HG02973 (cell line): ENCODE data around the gene SFMBT1.
A peak's percentile ranks its signal among the peaks of the same experiment; 100 is the strongest.

ENCODE experiments used
- ATAC-seq: cut with Tn5 transposase; IDR thresholded peaks from one replicate; pipeline ENCODE4 v1.9.1; 2021; ENCODE audit warnings: moderate library complexity; ENCODE audit not compliant: unreplicated experiment

Gene SFMBT1, protein sequence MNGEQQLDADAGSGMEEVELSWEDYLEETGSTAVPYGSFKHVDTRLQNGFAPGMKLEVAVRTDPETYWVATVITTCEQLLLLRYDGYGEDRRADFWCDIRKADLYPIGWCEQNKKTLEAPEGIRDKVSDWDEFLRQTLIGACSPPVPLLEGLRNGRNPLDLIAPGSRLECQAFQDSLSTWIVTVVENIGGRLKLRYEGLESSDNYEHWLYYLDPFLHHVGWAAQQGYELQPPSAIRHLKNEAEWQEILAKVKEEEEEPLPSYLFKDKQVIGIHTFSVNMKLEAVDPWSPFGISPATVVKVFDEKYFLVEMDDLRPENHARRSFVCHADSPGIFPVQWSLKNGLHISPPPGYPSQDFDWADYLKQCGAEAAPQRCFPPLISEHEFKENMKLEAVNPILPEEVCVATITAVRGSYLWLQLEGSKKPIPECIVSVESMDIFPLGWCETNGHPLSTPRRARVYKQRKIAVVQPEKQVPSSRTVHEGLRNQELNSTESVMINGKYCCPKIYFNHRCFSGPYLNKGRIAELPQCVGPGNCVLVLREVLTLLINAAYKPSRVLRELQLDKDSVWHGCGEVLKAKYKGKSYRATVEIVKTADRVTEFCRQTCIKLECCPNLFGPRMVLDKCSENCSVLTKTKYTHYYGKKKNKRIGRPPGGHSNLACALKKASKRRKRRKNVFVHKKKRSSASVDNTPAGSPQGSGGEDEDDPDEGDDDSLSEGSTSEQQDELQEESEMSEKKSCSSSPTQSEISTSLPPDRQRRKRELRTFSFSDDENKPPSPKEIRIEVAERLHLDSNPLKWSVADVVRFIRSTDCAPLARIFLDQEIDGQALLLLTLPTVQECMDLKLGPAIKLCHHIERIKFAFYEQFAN

DNA sequence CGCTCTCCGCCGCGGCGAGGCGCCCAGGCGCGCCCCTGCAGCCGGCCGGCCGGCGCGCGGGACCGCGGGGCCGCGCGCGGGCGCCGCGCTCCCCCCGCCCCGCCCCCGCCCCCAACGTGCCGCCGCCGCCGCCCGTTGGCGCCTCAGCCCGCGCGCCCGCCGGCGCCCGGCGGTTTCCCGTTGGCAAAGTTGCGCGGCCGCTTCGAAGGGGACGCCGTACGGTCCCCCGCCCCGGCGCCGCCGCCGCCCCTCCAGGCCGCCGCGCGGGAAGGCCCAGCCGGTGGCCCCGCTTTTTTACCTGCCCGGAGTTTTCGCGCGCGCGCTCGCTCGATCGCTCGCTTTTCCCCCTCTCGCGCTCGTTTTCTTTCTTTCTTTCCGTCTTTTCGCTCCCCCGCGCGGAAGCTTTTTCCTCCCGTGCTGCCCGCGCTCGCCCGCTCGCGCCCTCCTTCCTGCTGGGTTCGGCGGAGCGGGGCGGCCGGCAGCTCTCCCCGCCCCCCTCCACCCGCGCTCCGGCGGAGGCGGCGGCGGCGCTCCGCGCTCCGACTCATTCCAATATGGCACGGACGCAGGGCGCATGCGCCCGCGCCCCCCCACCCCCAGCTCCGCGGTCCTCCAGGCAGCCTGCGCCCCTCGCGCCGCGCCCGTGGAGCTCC, at the start of gene SFMBT1:
TSS of gene SFMBT1 (minus strand) at position 556 of the 653 bp plus-strand sequence. CDS start 76,945 bp downstream, outside the sequence.
- peak; percentile 41 for ATAC-seq

DNA sequence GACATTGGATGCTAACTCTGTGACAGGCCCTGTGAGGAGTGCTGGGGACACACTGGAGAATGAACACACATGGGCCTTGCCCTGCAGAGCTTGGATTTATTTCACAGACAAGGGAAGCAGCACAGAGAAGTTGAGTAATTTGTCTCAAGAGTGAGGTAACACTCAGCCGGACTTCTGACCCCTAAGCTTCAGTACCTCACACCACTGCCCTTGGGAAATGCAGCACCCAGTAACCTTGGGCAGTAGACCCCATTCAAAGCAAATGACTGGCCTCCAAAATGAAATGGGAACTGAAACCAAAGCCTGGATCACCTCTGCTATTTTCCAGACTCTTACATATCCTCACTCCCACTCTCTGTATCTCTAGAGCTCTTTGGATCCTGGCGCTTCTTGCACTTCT, 47.1 kb upstream of the SFMBT1 start:
- ATAC-seq: no peak

DNA sequence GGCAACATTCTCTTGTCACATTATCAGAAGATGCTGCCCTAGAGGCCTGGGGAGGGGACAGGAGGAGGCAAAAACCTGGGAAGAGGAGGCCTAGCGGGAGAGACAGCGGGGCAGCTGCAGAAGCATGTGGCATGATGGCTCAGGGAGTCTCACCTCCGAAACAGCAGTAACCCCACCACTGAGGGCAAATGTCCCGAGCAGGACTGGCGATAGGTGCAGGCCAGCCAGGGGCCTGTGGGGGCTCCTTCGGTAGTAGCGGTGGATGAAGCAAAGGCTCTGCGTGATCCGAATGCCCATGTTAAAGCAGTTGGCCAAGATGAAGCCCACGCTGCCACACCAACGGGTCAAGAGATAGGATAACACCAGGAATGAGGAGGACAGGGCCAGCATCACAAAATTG, 46.3 kb upstream of the SFMBT1 start:
- ATAC-seq: no peak

DNA sequence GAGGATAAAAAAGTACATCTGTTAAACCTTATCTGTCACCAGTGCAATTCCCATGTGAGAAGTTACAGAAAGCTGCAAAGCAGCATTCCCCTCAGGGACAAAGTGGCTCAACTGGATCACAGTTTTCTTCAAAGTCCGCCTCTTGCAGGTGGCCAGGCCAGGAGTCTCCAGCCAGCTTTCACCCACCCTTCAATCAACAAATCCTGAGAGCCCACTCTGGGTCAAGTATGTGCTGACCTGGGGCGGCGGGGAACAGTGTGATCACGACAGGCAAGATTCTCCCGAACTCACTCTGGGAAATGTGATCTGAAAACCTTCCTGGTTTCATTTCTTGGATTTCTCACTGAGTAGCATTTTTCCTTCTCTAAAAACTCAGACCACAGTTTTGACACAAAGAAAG, 45.1 kb upstream of the SFMBT1 start:
- ATAC-seq: no peak

DNA sequence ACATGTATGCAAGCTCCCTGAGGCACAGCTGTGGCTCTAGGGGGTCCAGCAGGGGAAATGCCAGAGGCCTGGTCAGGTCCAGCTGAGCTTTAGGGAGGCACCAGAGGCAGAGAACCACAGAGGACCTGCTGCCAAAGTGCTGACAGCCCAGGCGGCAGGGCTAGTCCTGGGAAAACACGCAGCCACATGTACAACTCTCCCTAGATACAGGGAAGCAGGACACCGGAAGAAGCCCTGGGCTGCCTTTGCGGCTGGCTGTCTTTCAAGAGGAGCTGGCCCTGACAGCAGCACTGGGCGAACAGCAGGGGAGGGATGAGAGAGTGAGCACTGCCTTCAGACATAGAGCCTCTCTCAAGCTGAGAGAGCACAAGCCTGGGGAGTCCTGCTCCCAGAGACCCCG, 43.6 kb upstream of the SFMBT1 start:
- no peak for ATAC-seq

DNA sequence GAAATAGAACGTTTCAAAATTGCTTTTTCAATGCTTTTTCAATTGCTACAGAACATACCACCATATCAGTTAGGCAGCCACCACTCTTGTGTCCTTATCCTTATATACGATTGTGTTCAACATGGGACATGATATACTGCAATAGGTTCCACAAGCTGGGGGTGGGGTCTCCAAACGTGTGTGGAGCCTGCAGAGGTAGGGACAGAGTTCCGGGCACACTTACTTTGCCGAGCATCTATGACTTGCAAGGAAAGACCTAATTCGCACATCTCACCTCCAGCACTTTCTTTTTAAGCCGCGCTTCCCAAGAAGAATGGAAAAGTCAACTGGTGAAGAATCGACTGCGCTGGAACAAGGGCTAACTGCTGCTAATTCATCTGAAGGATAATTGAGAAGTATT, 39.6 kb upstream of the SFMBT1 start:
- no peak for ATAC-seq

DNA sequence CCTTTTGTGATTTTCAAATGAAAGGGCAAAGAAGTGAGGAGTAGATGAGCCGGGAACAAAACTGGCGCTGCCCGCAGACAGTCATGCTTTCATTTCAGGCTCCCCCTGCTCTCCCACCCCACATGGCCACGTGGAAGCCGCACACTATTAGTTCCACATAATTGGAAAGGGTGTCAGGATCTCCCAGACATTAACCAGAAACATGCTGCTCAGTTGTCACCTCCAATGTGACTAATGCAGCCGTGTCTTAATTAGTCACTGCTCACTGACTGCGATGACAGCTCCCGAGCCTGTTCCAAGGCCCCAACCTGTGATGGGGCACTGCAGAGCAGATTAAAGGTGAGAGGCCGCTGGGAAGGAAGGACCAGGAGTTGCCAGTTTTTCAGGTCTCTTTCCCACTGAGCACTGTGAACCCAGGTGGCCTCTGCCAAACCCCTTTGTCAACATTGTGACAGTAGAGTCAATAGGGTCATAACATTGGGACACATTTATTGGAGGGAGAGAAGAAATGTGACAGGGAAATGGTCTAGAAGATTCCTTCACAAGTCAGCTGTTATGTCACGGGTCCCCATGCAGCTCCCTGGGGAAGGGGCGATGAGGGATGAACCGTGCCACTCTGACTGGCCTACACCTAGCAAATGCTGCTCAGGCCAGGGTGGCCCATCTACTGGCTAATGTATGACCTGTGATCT, 38.6 kb upstream of the SFMBT1 start:
- ATAC-seq: no peak

DNA sequence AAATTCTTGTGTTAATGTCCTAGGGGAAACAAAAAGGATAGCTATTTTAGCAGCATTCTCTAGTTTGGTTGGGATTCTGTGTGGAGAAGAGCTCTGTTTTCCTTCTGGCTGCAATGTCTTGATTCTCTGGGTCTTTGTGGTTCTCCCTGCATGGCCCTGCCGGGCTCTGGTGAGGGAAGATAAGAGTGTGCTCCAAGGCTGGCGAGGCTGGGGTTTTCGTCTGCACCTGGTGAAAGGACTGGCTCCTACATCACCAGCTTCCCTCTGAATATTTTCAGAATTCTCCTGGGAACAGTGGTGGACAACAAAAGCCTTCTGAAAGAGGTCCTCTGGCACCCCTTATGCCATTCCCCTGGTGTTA, 38.1 kb upstream of the SFMBT1 start:
- ATAC-seq: no peak

DNA sequence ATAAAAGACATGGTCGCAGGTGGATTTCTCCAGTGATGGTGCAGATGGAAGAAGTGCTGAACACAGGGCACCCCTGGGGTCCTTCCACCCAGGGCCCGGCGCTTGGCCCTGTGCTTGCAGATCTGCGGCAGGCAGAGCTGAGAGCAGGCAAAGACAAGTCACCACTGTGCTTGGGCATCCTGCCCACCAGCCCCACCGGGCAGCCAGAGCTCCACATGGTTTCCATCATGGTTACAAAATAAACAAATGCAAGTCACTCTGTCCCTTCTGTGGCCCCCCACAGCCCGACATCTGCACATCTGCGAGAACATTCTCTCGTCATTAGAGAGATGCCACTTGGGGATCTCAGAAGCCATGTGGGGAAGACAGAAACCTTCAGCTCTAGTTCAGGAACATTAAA, 37.6 kb upstream of the SFMBT1 start:
- ATAC-seq: no peak

DNA sequence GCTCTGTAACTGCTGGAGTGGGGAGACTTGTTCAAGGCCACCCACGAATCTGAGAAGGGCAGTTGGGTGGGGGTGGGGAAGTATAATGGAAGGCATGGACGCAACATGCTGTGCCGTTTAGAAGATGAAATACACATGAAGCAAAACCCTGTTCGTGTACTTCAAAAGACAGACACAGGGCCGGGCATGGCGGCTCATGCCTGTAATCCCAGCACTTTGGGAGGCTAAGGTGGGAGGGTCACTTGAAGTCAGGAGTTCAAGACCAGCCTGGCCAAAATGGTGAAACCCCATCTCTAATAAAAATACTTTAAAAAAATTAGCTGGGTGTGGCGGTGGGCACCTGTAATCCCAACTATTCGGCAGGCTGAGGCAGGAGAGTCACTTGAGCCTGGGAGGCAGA, 36.9 kb upstream of the SFMBT1 start:
- no peak for ATAC-seq

DNA sequence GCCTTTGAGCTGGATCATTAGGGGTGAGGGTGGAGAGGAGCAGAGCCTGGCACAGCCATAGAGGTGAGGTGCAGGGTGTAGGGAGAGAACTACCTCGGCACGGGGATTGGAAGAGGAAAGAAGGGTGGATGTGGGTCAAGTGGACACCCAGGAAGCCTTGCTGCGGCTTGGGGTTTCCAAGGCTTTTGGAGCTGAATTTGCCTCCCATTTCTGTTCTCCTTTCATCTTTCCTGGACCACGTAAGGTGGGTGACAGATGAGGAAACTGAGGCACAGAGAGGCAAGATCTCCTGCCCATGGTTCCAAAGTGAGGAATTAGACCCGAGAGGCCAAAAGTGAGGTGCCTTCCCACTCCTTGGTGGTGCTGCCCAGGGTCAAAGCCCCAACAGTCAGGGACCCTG, 35.4 kb upstream of the SFMBT1 start:
- no peak for ATAC-seq

DNA sequence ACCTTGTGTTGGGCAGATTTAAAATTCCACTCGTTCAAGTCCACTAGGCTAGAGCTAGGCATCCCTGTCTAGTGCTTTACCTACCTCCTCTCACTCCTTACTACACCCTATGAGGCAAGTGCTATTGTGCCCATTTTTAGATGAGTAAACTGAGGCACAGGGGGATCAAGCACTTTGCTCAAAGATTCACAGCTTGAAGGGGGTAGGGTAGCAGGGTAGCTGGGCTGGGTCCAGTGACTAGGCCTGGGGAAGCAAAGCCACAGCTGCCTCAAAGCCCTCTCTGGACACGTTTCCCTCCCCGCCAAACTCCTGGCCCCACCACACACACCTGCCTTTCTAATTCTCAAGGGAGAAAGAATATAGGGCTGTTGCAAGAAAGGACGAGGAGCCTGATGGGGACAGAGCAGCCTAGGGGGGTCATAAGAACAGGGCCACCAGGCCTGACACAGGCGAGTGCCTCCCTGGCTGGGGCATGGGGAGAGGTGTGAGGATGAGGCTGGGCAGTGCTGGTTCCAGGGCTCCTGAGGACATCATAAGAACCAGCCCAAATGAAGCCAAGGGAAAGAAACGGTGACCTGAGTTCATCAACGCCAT, 34.8 kb upstream of the SFMBT1 start:
- no peak for ATAC-seq

DNA sequence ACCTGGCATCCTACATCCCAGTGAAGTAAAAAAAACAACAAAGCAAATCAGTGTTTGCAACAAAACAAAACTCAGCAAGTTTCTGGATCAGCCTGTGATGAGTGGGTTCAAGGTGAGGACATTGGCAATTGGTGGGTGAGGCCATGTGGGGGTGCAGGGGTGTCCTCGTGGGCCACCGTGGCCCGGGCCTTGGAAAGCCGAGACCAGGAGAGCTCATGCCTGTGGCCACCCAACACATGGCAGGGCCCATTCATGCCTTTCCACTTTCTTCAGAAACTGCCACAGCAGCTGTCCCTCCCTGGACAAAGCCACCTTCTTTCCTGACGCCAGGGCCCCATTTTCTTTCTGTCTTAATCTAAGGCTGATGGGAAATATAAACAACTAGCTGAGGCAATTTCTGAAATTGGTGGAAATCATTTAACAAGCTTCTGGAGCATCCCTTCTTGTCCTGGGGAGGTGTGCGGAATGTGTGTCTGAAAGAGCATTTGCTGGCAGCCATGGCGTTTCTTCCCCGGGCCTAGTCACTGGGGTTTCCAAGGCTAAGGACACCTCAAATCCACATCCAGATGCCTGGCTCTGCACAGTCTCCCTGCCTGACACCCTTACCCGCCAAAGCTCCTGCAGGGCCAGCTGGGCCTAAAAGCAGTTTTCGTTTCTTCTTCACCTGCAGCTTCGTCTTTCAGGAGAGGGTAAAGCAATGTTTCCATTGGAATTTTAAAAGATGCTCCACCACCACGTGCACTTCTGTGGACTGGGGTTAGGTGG, 34.1 kb upstream of the SFMBT1 start:
- no peak for ATAC-seq

DNA sequence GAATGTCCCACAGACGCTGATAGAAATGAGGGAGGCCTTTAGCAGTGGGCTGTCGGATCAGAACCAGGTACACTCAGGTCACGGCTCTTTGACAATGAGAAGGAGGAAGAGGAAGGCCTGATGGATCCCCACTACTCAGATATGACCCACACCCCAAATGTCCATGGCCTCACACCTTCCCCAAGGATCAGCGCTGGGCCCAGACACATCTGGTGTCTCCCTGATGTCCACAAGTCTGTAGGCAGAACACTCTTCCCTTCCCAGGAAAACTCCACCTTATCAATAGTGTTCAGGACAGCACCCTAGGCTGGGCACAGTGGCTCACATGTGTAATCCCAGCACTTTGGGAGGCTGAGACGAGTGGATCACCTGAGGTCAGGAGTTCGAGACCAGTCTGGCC, 33.3 kb upstream of the SFMBT1 start:
- no peak for ATAC-seq

DNA sequence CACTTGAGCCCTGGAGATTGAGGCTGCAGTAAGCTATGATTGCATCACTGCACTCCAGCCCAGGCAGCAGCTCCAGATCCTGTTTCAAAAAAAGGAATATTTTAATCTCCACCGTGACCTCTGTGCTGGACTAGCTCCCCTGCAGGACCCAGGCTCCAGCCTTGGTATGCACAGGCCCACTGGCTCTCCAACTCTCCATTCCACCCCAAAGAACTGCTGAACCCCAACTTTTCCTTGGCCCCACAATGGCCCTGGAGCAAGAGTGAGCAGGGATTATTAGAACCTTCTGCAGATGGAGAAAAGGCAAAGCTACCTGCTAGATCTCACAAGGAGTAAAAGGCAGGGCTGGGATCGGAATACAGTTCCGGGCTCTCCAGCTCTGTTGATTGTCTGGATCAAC, 32.8 kb upstream of the SFMBT1 start:
- no peak for ATAC-seq

DNA sequence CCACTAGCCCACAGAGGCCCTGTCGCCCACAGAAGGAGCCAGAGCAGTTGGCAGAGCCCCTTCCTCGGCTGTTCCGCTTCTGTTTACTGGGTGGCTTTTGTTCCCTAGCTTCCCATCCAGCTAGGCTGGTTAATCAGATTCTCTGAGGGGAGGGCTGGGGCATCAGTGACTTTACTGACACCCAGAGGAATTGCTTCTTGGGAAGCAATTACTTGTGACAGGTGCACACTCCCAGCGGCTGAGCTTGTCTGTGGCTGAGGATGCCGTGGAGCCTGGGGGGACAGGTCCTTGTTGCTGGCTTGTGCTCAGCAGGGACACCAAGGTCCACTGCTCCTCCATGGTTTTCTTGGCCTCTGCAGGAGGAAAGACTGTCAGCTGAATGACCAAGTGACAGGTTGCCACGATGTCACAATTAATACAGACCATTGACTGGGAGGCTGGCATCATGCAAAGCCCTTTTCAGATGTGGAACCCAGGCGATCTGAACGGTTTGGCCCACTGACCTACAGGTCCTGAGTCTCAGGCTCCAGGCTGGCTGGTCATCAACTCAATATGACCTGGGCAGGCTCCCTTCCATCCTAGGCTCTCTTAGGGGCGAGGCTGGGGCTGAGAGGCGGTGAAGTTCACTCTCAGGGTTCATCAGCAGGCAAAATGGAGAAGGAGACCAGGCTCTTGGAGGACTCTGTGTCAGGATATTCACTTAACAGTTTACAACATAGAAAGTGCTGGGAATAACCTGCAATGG, 31.8 kb upstream of the SFMBT1 start:
- ATAC-seq: no peak

DNA sequence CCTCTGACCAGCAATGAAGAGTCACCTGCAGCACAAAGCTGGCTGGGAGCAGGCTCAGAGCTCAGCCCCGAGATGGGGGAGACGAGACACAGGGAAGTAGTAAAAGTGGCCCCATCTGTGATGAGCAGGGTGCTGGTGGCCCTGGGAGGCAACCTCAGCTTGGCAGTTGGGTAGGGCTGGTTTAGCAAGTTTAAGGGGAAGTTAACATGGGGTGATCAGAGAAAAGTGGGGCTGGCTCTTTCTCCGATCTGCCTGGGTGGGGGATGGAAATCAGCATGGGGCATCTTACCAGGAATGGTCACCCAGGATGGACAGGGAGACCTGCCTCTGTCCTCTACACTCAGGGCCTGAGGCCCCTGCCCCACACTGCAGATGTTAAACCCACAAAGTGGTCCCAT, 29.9 kb upstream of the SFMBT1 start:
- no peak for ATAC-seq

DNA sequence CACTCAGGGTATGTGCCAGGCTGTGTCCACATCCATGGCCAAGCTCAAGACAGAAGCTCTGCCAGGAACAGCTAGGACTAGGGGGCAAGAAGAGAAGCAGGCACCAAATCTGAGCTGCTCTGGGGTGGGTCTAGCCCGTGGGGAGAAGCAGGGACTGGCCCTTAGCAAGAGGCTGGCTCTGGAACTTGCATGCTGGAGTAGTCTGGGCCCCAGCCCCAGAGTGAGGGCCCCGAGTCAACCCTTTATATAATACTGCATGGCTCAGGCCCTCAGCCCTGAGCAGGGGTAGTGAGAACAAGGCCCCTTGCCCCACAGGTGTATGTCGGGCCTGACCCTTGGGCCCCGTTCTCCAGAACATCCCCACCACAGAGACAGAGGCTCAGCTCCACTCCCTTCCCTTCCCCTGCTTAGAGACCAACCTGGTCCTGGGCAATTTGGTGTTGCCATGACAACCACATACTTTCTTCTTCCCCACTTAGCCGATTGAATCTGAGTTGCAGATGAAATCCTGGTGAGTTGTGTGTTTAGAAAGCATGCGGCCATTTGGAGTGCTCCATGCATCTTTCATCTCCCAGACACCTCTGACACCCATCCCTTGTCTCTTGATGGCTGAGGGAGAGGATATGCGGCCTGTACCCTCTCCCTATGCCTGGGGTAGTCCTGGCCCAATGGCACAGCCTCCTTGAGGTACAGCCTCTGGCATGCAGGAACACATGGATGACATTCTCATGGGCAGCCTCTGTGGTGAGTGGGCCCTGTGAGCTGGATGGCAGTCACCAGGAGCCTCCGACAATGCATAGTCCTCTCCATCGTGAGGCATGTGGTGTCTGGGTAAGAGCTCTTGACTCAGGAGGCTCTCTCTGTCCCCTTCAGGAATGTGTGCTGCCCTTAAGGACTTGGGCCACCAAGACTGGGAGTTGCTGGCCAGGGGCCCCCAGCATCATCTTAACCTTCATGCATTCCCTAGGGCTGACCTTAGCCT, 29.2 kb upstream of the SFMBT1 start:
- ATAC-seq: no peak
